SHP77 treated with DMSO at 0.1 percent for 48 hours (cell line): Measurements from ENCODE around the gene CENPT.

Source experiments
- DNase-seq: peaks from one replicate; lab custom pipeline; 2025; lab: John Stamatoyannopoulos, UW

CENPT gene

GRCh38 chr16:67847064-67847861, at the start of gene CENPT:
TSS of gene CENPT (minus strand) at chr16:67847693. CDS start at chr16:67833859, 13,834 bp downstream.
- DNase-seq: no peak

- no peak for DNase-seq
These were observed 49.7 kb upstream of the CENPT start for GRCh38 chr16:67897231-67897630.

GRCh38 chr16:67893743-67894399, 46.4 kb upstream of the CENPT start:
- no peak for DNase-seq

GRCh38 chr16:67892899-67893742, 45.6 kb upstream of the CENPT start, which contains the start of gene PSKH1:
TSS of gene PSKH1 (plus strand) at chr16:67893254. CDS start at chr16:67908750, 15,496 bp downstream.
- DNase-seq: peak; percentile 92

GRCh38 chr16:67892375-67892774, 44.9 kb upstream of the CENPT start:
- no peak for DNase-seq

GRCh38 chr16:67888331-67888730, 40.8 kb upstream of the CENPT start:
- no peak for DNase-seq

- no peak for DNase-seq
These were observed 38.9 kb upstream of the CENPT start for GRCh38 chr16:67886387-67886786.

- no peak for DNase-seq
These were observed 38.5 kb upstream of the CENPT start for GRCh38 chr16:67885976-67886375.

- DNase-seq: no peak
These were observed 38.1 kb upstream of the CENPT start for GRCh38 chr16:67885545-67885944.

- DNase-seq: peak; percentile 28
These were observed 37.2 kb upstream of the CENPT start, which contains the start of gene NRN1L for GRCh38 chr16:67884684-67885083. TSS of gene NRN1L (plus strand) at chr16:67884885. CDS start at chr16:67884904, 19 bp downstream.

- DNase-seq: no peak
These were observed 36.4 kb upstream of the CENPT start for GRCh38 chr16:67883872-67884261.

GRCh38 chr16:67883146-67883871, 35.8 kb upstream of the CENPT start:
- DNase-seq: no peak

GRCh38 chr16:67882374-67883145, 35.1 kb upstream of the CENPT start:
- peak; percentile 81 for DNase-seq

- peak; percentile 73 for DNase-seq
These were observed 34.2 kb upstream of the CENPT start for GRCh38 chr16:67881621-67882161.

- no peak for DNase-seq
These were observed 33.1 kb upstream of the CENPT start for GRCh38 chr16:67880584-67880983.

GRCh38 chr16:67879936-67880335, 32.4 kb upstream of the CENPT start:
- no peak for DNase-seq

- no peak for DNase-seq
These were observed 32.0 kb upstream of the CENPT start for GRCh38 chr16:67879462-67879861.

- no peak for DNase-seq
These were observed 31.4 kb upstream of the CENPT start for GRCh38 chr16:67878846-67879245.

- DNase-seq: no peak
These were observed 30.7 kb upstream of the CENPT start for GRCh38 chr16:67878232-67878631.

GRCh38 chr16:67877064-67877463, 29.6 kb upstream of the CENPT start:
- no peak for DNase-seq

GRCh38 chr16:67874372-67874771, 26.9 kb upstream of the CENPT start:
- no peak for DNase-seq
